Liver (tissue), 9 donors: ENCODE results near the gene KLHL28. TPM values are rescaled to one million over a fixed set of nuclear protein-coding genes. Genes with fewer than 3 reads are reported as not detected.
A peak's percentile ranks its signal among the peaks of the same experiment; 100 is the strongest.

ENCODE experiments used
- DNase-seq: peaks from one replicate; pipeline ENCODE4 v3.0.0-alpha.2; 2017; ENCODE audit warnings: low spot score
- H3K27ac ChIP-seq, 2 donors: one replicate each; pipeline ENCODE4 v1.7.0; 2013; ENCODE audit warnings: inconsistent platforms in 2 of 2, low read length in 2 of 2, control low read depth in 1 of 2, low read depth in 1 of 2, mild to moderate bottlenecking in 1 of 2
- H3K27me3 ChIP-seq, 4 donors: one replicate each; pipeline versions ENCODE4 v1.6.1 to v1.7.0; 2013; ENCODE audit warnings: low read length in 3 of 4, inconsistent platforms in 1 of 4, mild to moderate bottlenecking in 1 of 4, moderate library complexity in 1 of 4; ENCODE audit not compliant: control insufficient read depth in 4 of 4, insufficient read depth in 4 of 4
- H3K36me3 ChIP-seq, 4 donors: one replicate each; pipeline versions ENCODE4 v1.6.1 to v1.7.0; 2013; ENCODE audit warnings: low read length in 3 of 4, mild to moderate bottlenecking in 3 of 4, low read depth in 1 of 4, moderate library complexity in 1 of 4; ENCODE audit not compliant: control insufficient read depth in 4 of 4, insufficient read depth in 3 of 4
- H3K4me1 ChIP-seq, 4 donors: one replicate each; pipeline versions ENCODE4 v1.6.1 to v1.7.0; 2013; ENCODE audit warnings: low read length in 3 of 4, mild to moderate bottlenecking in 3 of 4, moderate library complexity in 1 of 4; ENCODE audit not compliant: control insufficient read depth in 4 of 4, insufficient read depth in 4 of 4
- H3K4me3 ChIP-seq, 3 donors: one replicate each; pipeline versions ENCODE4 v1.6.1 to v1.7.0; 2013; ENCODE audit warnings: low read length in 3 of 3, control low read depth in 1 of 3, low read depth in 1 of 3, mild to moderate bottlenecking in 1 of 3
- H3K9ac ChIP-seq, 2 donors: one replicate each; pipeline ENCODE4 v1.7.0; 2013; ENCODE audit warnings: low read length in 2 of 2, mild to moderate bottlenecking in 2 of 2, moderate library complexity in 2 of 2, control low read depth in 1 of 2, low read depth in 1 of 2
- H3K9me3 ChIP-seq, 4 donors: one replicate each; pipeline versions ENCODE4 v1.6.1 to v1.7.0; 2013; ENCODE audit warnings: low read length in 3 of 4; ENCODE audit not compliant: control insufficient read depth in 4 of 4
- EGR1 ChIP-seq, 2 donors: IDR thresholded peaks; 2 replicates each; pipeline ENCODE4 v1.6.1; 2016 to 2018; ENCODE audit warnings: antibody characterized with exemption in 2 of 2, low read depth in 2 of 2
- FOXA1 ChIP-seq: IDR thresholded peaks from 2 replicates; pipeline ENCODE4 v1.6.1; 2016; ENCODE audit warnings: antibody characterized with exemption
- FOXA2 ChIP-seq: IDR thresholded peaks from 2 replicates; pipeline ENCODE4 v1.6.1; 2016; ENCODE audit warnings: antibody characterized with exemption
- GABPA ChIP-seq, 2 donors: IDR thresholded peaks in 1 of 2; conservative IDR thresholded peaks in 1 of 2; 2 replicates each; pipeline ENCODE4 v1.6.1; 2016; ENCODE audit warnings: antibody characterized with exemption in 2 of 2, mild to moderate bottlenecking in 1 of 2, moderate library complexity in 1 of 2
- HNF4A ChIP-seq, 2 donors: conservative IDR thresholded peaks; 2 replicates each; pipeline ENCODE4 v1.6.1; 2016; ENCODE audit warnings: antibody characterized with exemption in 2 of 2, mild to moderate bottlenecking in 2 of 2
- HNF4G ChIP-seq: IDR thresholded peaks from 2 replicates; pipeline ENCODE4 v1.6.1; 2016; ENCODE audit warnings: antibody characterized with exemption
- JUND ChIP-seq, 2 donors: IDR thresholded peaks; 2 replicates each; pipeline ENCODE4 v1.6.1; 2016; ENCODE audit warnings: antibody characterized with exemption in 2 of 2
- NR2F2 ChIP-seq: IDR thresholded peaks from 2 replicates; pipeline ENCODE4 v1.6.1; 2016; ENCODE audit warnings: antibody characterized with exemption
- RAD21 ChIP-seq, 2 donors: IDR thresholded peaks; 2 replicates each; pipeline ENCODE4 v1.6.1; 2016; ENCODE audit warnings: antibody characterized with exemption in 2 of 2, mild to moderate bottlenecking in 2 of 2
- RXRA ChIP-seq, 2 donors: IDR thresholded peaks; 2 replicates each; pipeline ENCODE4 v1.6.1; 2017 to 2018; ENCODE audit warnings: antibody characterized with exemption in 2 of 2, mild to moderate bottlenecking in 1 of 2
- SP1 ChIP-seq: IDR thresholded peaks from 2 replicates; pipeline ENCODE4 v1.6.1; 2018; ENCODE audit warnings: antibody characterized with exemption, mild to moderate bottlenecking
- TAF1 ChIP-seq: conservative IDR thresholded peaks from 2 replicates; pipeline ENCODE4 v1.6.1; 2016; ENCODE audit warnings: antibody characterized with exemption, mild to moderate bottlenecking
- YY1 ChIP-seq: IDR thresholded peaks from 2 replicates; pipeline ENCODE4 v1.6.1; 2016; ENCODE audit warnings: antibody characterized with exemption, mild to moderate bottlenecking
- WGBS: extraction: QIAGEN DNeasy Blood & Tissue Kit; methylation state at CpG from one replicate; pipeline ENCODE4 v1.1.7; 2013; 5-methylcytosine and 5-hydroxymethylcytosine counted together
- polyA plus RNA-seq, 2 donors: library from polyadenylated mRNA; stranded (reverse) in 1 of 2; unstranded in 1 of 2; fragments of 200-250 nt in 1 of 2; fragments of >200 nt in 1 of 2; fragmentation: Nextera tagmentation in 1 of 2; extraction: Ambion mirVana in 1 of 2; gene quantifications; one replicate each; pipeline versions ENCODE4 v1.2.1 to v1.2.3, GENCODE V29; 2013 to 2015
- total RNA-seq, 2 donors: library from RNA; depleted of rRNA; stranded (reverse); fragments of >200 nt; gene quantifications; one replicate each; pipeline ENCODE4 v1.2.3, GENCODE V29; 2014
- TF ChIP-seq, protein P1 (sequence below): fragments of 150-350 bp; IDR thresholded peaks from 2 replicates; pipeline ENCODE4 v1.5.1; 2017; ENCODE audit warnings: improper control_type of control experiment, low read depth, low read length; ENCODE audit not compliant: missing input control
- TF ChIP-seq, protein P2 (sequence below): IDR thresholded peaks from 2 replicates; pipeline ENCODE4 v1.6.1; 2016; ENCODE audit warnings: antibody characterized with exemption
- TF ChIP-seq, protein P3 (sequence below): IDR thresholded peaks from 2 replicates; pipeline ENCODE4 v1.6.1; 2016; ENCODE audit warnings: antibody characterized with exemption
- TF ChIP-seq, protein P4 (sequence below): IDR thresholded peaks from 2 replicates; pipeline ENCODE4 v1.6.1; 2016; ENCODE audit warnings: antibody characterized with exemption, mild to moderate bottlenecking
- TF ChIP-seq, protein P5 (sequence below): IDR thresholded peaks from 2 replicates; pipeline ENCODE4 v1.6.1; 2016; ENCODE audit warnings: antibody characterized with exemption
- donor health status: healthy.
- donor health status: healthy.
- donor health status: healthy.
- donor health status: healthy.
- donor health status: healthy.

The KLHL28 gene
- total and polyA plus RNA-seq, 4 donors: 2.3 to 7.9 (median 5.7) TPM

DNA sequence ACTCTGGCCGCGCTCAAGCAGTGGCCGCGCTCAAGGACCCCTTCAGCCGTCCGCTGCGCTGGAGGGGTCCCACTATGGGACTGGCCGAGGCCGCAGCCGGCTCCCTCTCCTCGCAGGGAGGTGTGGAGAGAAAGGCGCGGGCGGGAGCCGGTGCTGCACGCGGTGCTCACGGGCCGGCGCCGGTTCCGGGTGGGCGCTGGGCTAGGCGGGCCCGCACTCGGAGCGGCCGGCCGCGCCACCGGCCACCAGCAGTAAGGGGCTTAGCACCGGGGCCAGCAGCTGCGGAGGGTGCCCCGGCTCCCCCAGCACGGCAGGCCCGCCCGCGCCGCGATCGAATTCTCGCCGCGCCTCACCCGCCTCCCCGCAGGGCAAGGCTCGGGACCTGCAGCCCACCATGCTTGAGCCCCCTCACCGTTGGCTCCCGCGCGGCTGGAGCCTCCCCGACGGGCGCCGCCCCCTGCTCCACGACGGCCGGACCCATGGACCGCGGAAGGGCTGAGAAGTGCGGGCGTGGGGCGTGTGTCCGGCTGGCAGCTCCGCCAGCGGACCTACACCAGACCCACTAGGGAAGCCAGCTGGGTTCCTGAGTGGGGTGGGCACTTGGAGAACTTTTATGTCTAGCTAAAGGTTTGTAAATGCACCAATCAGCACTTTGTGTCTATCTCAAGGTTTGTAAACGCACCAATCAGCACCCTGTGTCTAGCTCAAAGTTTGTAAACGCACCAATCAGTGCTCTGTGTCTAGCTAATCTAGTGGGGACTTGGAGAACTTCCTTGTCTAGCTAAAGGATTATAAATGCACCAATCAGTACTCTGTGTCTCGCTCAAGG, 49.5 kb downstream of the KLHL28 start:
- H3K9ac ChIP-seq: no peak overlapping the region
- peaks cover 0 to 2% (median 0%) of the 10 kb centered on the region in 4 donors for H3K27me3 ChIP-seq
- H3K36me3 ChIP-seq: no peaks in the 10 kb centered on the region
- H3K4me3 ChIP-seq: peak overlapping the region in 1 of 3 donors; percentile 57
- TF ChIP-seq FOXA1 (no peak), YY1 (no peak), HNF4A (conservative IDR thresholded peaks at IDR 0.05) (no peak), RXRA (IDR thresholded peaks at IDR 0.05) (no peak), TAF1 (no peak), GABPA (IDR thresholded peaks at IDR 0.05 in 1 of 2, conservative IDR thresholded peaks at IDR 0.05 in 1 of 2) (no peak), EGR1 (IDR thresholded peaks at IDR 0.05; ENCODE audit: low read depth in 2 of 2) (no peak), NR2F2 (no peak), RAD21 (IDR thresholded peaks at IDR 0.05) (no peak), FOXA2 (no peak), SP1 (no peak), HNF4G (no peak), JUND (IDR thresholded peaks at IDR 0.05) (no peak)
- TF ChIP-seq, protein P1, sequence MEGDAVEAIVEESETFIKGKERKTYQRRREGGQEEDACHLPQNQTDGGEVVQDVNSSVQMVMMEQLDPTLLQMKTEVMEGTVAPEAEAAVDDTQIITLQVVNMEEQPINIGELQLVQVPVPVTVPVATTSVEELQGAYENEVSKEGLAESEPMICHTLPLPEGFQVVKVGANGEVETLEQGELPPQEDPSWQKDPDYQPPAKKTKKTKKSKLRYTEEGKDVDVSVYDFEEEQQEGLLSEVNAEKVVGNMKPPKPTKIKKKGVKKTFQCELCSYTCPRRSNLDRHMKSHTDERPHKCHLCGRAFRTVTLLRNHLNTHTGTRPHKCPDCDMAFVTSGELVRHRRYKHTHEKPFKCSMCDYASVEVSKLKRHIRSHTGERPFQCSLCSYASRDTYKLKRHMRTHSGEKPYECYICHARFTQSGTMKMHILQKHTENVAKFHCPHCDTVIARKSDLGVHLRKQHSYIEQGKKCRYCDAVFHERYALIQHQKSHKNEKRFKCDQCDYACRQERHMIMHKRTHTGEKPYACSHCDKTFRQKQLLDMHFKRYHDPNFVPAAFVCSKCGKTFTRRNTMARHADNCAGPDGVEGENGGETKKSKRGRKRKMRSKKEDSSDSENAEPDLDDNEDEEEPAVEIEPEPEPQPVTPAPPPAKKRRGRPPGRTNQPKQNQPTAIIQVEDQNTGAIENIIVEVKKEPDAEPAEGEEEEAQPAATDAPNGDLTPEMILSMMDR: no peak
- TF ChIP-seq, protein P2, sequence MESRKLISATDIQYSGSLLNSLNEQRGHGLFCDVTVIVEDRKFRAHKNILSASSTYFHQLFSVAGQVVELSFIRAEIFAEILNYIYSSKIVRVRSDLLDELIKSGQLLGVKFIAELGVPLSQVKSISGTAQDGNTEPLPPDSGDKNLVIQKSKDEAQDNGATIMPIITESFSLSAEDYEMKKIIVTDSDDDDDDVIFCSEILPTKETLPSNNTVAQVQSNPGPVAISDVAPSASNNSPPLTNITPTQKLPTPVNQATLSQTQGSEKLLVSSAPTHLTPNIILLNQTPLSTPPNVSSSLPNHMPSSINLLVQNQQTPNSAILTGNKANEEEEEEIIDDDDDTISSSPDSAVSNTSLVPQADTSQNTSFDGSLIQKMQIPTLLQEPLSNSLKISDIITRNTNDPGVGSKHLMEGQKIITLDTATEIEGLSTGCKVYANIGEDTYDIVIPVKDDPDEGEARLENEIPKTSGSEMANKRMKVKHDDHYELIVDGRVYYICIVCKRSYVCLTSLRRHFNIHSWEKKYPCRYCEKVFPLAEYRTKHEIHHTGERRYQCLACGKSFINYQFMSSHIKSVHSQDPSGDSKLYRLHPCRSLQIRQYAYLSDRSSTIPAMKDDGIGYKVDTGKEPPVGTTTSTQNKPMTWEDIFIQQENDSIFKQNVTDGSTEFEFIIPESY: no peak
- TF ChIP-seq, protein P3, sequence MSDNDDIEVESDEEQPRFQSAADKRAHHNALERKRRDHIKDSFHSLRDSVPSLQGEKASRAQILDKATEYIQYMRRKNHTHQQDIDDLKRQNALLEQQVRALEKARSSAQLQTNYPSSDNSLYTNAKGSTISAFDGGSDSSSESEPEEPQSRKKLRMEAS: no peak
- TF ChIP-seq, protein P4, sequence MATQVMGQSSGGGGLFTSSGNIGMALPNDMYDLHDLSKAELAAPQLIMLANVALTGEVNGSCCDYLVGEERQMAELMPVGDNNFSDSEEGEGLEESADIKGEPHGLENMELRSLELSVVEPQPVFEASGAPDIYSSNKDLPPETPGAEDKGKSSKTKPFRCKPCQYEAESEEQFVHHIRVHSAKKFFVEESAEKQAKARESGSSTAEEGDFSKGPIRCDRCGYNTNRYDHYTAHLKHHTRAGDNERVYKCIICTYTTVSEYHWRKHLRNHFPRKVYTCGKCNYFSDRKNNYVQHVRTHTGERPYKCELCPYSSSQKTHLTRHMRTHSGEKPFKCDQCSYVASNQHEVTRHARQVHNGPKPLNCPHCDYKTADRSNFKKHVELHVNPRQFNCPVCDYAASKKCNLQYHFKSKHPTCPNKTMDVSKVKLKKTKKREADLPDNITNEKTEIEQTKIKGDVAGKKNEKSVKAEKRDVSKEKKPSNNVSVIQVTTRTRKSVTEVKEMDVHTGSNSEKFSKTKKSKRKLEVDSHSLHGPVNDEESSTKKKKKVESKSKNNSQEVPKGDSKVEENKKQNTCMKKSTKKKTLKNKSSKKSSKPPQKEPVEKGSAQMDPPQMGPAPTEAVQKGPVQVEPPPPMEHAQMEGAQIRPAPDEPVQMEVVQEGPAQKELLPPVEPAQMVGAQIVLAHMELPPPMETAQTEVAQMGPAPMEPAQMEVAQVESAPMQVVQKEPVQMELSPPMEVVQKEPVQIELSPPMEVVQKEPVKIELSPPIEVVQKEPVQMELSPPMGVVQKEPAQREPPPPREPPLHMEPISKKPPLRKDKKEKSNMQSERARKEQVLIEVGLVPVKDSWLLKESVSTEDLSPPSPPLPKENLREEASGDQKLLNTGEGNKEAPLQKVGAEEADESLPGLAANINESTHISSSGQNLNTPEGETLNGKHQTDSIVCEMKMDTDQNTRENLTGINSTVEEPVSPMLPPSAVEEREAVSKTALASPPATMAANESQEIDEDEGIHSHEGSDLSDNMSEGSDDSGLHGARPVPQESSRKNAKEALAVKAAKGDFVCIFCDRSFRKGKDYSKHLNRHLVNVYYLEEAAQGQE: no peak
- TF ChIP-seq, protein P5, sequence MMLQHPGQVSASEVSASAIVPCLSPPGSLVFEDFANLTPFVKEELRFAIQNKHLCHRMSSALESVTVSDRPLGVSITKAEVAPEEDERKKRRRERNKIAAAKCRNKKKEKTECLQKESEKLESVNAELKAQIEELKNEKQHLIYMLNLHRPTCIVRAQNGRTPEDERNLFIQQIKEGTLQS: no peak
- H3K9me3 ChIP-seq: peaks cover 0 to 7% (median 1%) of the 10 kb centered on the region in 4 donors
- no peak overlapping the region for H3K27ac ChIP-seq
- WGBS: 22% methylated on average over 69 of the region's 69 CpGs
- H3K4me1 ChIP-seq: peaks cover 0 to 5% (median 3%) of the 10 kb centered on the region in 4 donors
- no peak for DNase-seq
